ENCODE measurements around the gene CAMTA1.

Gene CAMTA1

DNA sequence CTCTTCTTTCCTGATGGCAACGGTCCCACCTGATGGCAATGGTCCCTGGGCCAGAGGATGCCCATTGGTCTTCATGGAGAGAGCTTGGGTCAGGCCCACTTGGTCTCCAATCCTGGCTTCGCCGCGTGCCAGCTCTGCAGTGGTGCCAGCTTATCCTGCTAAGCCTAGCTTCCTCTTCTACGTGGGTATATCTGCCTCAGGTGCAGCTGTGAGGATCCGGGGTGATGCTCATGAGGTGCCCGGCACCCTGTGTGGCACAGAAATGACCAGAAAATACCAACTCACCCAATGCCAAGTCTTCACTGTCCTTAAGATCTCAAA, 437.4 kb downstream of the CAMTA1 start:
- no peak for TF ChIP-seq Cebpa-rat (IDR thresholded peaks at IDR 0.05)
- Histone ChIP-seq H4K20me1 (no peaks in the 10 kb centered on the region), H3K9ac (no peak overlapping the region), H3K36me3 (no peaks in the 10 kb centered on the region), H3K4me2 (peak overlapping the region in 1 of 11 experiments; percentile 16; a peak in 1 of 22 replicates), H3K4me3 (no peak overlapping the region), H3K9me3 (replicated peaks in 1 of 11) (no peaks in the 10 kb centered on the region), H3K4me1 (peaks cover 0 to 48% (median 31%) of the 10 kb centered on the region in 10 experiments; a peak in 16 of 20 replicates), H3K27ac (no peak overlapping the region), H3K27me3 (peaks cover 0 to 10% (median 0%) of the 10 kb centered on the region in 11 experiments; a peak in 3 of 22 replicates)

DNA sequence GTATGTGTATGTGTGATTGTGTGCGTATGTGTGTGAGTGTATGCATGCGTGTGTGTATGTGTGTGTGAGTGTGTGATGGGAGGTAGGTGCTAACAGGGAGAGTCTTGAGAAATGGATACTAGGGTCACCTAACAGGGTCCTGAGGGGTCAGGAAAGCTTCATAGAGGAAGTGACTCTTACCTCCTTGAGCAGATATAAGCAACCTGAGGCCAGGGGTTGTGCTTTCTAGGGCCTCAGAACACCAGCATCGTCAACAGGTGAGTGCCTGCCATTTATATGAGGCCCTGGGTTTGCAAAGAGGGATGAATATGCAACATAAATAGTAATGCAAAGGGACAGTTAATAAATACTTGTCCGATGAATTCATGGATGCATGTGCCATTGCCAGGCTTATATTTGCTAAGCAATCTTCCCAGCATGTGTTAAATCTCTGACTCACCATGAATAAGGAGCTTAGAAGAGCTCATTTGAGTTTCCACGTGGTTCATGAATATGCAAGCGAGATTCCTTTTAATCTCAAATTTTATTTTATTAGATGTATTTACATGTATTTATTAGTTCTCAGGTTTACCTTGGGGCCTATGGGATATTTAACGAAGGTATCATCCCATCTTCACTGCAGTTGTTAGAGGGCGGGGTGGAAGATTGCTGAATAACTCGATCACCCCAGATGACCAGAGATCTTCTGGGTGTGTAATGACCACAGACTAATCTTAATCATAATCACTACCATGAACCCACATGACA, 438.3 kb downstream of the CAMTA1 start:
- Histone ChIP-seq H3K4me1 (peaks cover 0 to 57% (median 36%) of the 10 kb centered on the region in 10 experiments; a peak in 16 of 20 replicates), H3K4me3 (no peak overlapping the region), H3K4me2 (peak overlapping the region in 2 of 11 experiments; percentile 78 to 85; a peak in 2 of 22 replicates), H3K9me3 (replicated peaks in 1 of 11) (no peaks in the 10 kb centered on the region), H3K9ac (no peak overlapping the region), H3K27me3 (peaks cover 0 to 10% (median 0%) of the 10 kb centered on the region in 11 experiments; a peak in 3 of 22 replicates), H3K27ac (no peak overlapping the region), H4K20me1 (no peaks in the 10 kb centered on the region), H3K36me3 (no peaks in the 10 kb centered on the region)
- no peak for TF ChIP-seq Cebpa-rat (IDR thresholded peaks at IDR 0.05)

DNA sequence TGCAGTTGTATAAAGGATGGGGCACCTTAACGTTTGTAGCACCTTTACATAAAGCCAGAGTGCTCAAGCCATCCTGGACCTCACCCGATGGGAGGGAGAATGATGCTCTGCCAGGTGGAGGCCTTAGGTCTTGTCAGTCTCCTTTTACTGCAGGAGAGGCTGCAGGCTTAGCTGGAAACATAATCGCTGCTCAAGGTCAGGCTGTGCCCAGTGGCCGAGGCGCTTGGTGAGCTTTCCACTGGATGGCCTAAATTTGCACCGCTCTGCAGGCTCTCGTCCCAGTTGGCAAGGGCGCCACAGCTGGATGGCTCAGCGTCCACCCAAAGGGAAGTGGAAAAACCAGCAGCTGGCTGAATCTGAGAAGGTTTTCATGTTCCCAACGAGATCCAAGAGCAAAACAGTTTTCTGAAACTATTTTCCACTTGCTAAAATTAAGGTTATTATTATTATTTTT, 438.9 kb downstream of the CAMTA1 start:
- Histone ChIP-seq H3K4me3 (no peak overlapping the region), H4K20me1 (no peaks in the 10 kb centered on the region; a peak in 1 of 22 replicates), H3K4me2 (peak overlapping the region in 5 of 11 experiments; percentile 61 to 85 (median 78); a peak in 11 of 22 replicates), H3K9ac (no peak overlapping the region), H3K27ac (no peak overlapping the region), H3K4me1 (peaks cover 0 to 63% (median 42%) of the 10 kb centered on the region in 10 experiments; a peak in 16 of 20 replicates), H3K9me3 (replicated peaks in 1 of 11) (no peaks in the 10 kb centered on the region), H3K27me3 (peaks cover 0 to 10% (median 0%) of the 10 kb centered on the region in 11 experiments; a peak in 3 of 22 replicates), H3K36me3 (no peaks in the 10 kb centered on the region)
- TF ChIP-seq Cebpa-rat (IDR thresholded peaks at IDR 0.05) = no peak

DNA sequence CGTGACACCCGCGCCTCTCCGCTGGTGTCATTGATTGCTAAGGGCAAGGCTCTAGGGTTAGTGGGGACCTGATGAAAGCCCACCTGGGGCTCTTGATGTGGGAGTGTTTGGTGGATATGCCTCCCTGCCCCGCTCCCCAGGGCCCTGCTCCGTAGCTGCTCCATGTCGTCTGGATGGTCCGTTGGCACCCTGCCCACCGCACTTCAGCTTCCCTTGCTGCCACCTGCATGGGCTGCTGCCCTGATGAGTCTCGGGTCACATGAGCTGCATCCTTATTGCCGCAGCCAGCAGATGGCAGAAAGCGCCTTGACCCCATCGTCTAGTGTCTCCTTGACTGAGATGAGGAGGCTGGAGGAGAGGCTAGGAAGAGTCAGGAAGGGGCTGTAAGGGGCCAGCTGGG, 439.4 kb downstream of the CAMTA1 start:
- peaks cover 0 to 10% (median 0%) of the 10 kb centered on the region in 11 experiments; a peak in 3 of 22 replicates for H3K27me3 ChIP-seq
- H3K9ac ChIP-seq = no peak overlapping the region
- H3K4me3 ChIP-seq = no peak overlapping the region
- H3K36me3 ChIP-seq = no peaks in the 10 kb centered on the region
- H3K4me1 ChIP-seq = peaks cover 0 to 66% (median 43%) of the 10 kb centered on the region in 10 experiments; a peak in 16 of 20 replicates
- no peaks in the 10 kb centered on the region; a peak in 1 of 22 replicates for H4K20me1 ChIP-seq
- H3K4me2 ChIP-seq = peak overlapping the region in 8 of 11 experiments; percentile 37 to 85 (median 68); a peak in 13 of 22 replicates
- H3K27ac ChIP-seq = no peak overlapping the region
- TF ChIP-seq Cebpa-rat (IDR thresholded peaks at IDR 0.05) = no peak
- no peaks in the 10 kb centered on the region for H3K9me3 ChIP-seq (replicated peaks in 1 of 11)

DNA sequence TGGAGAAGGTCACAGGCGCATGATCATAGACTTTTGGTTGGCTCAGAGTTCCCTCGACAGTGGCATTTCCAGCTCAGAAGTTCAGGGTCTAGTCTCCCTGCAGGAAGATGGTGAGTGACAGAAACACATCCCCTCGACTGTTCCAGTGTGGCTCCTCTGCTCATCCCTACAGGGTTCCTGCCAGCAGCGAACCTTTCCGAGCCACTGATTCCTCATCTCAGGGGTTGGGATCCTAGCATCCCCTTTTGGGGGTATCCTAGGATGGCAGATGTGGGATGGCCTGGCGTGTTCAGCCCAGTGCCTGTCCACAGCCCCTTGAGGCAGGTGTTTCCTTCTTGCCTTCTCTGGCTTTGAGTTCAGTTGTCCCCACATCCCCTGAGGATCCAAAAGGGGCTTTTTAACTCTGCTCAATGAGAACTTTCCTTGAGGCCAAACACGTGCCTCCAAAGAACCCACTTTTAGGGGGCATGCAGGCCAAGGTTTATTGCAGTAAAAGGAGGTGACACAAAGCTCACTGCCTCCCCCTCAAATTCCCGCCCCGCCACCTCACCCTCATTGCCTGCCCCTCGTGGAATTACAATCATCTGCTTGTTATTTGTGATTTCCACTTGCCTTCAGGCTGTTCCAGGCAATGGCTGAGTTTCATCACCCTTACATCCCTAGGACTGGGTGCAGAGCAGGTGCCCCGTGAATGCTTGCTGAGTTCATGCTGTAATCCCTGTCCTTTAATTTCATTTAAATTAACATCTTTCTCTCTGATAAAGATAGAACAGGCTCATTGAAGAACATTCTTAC, 440.7 kb downstream of the CAMTA1 start:
- peak overlapping the region in 9 of 11 experiments; percentile 30 to 85 (median 67); a peak in 18 of 22 replicates for H3K4me2 ChIP-seq
- no peaks in the 10 kb centered on the region for H3K36me3 ChIP-seq
- peaks cover 0 to 78% (median 54%) of the 10 kb centered on the region in 10 experiments; a peak in 16 of 20 replicates for H3K4me1 ChIP-seq
- H3K27ac ChIP-seq = 0 out of 22 replicates have a peak overlapping the region, but pooled peaks of 1 of the 11 experiments have one; percentile 16
- no peak for TF ChIP-seq Cebpa-rat (IDR thresholded peaks at IDR 0.05)
- peaks cover 0 to 10% (median 0%) of the 10 kb centered on the region in 11 experiments; a peak in 3 of 22 replicates for H3K27me3 ChIP-seq
- H3K9ac ChIP-seq = peak overlapping the region in 1 of 11 experiments; percentile 10; a peak in 1 of 22 replicates
- H4K20me1 ChIP-seq = no peaks in the 10 kb centered on the region; a peak in 1 of 22 replicates
- H3K9me3 ChIP-seq (replicated peaks in 1 of 11) = no peaks in the 10 kb centered on the region
- H3K4me3 ChIP-seq = no peak overlapping the region

DNA sequence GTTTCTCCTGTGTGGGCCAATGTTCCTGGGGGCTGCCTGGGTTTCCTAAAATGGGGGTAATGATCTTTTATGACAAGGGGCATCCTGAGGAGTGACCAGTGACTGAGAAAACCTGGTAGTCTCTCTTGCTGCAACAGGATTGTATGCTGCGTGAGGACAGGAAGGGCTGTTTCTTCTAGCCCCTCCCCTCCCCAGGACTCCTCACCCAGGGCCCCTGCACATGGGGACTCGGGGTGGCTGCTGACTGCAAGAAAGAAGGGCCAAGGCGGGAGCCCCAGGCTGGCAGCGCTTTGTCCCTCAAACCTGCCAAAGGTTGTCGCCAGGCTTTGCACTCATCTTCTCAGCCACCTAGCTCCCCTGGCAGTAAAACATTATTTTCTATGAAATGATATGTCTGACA, 442.4 kb downstream of the CAMTA1 start:
- Histone ChIP-seq H3K27me3 (peaks cover 0 to 10% (median 0%) of the 10 kb centered on the region in 11 experiments; a peak in 3 of 22 replicates), H3K4me1 (peaks cover 0 to 82% (median 60%) of the 10 kb centered on the region in 10 experiments; a peak in 16 of 20 replicates), H3K9me3 (replicated peaks in 1 of 11) (no peaks in the 10 kb centered on the region), H3K9ac (no peak overlapping the region), H3K4me3 (no peak overlapping the region), H3K27ac (no peak overlapping the region), H4K20me1 (no peaks in the 10 kb centered on the region; a peak in 1 of 22 replicates), H3K36me3 (no peaks in the 10 kb centered on the region), H3K4me2 (peak overlapping the region in 3 of 11 experiments; percentile 59 to 78 (median 61); a peak in 6 of 22 replicates)
- TF ChIP-seq Cebpa-rat (IDR thresholded peaks at IDR 0.05) = no peak

DNA sequence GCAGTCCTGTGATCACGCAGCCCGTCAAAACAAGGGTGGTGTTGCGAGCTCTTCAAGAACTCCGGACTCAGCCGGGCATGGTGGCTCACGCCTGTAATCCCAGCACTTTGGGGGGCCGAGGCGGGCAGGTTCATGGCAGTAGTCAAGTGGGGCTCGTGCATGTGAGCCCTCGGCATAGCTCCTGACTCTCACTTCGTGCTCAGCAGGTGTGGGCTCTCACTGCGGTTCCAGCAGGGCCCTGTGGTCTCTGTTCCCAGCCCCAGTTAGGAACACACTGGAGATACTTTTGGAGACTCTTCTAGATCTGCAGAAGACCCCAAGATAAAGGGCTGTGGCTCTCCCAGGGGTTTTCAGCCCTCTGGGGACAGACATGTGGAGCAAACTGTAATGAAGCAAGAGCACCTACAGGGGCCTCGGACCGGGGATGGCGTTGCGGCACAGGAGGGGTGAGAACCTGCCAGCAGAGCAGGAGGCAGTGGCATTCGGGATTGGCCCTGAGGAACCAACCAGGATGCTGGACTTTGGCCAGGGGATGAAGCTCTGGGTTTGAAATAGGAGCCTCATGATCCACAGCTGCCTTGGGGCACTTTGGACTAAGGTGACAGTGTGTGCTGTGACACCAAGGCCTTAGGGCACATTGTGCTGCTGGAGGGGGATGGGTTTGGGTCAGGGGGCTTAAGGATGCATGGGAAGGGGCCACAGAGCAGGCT, 443.2 kb downstream of the CAMTA1 start:
- Histone ChIP-seq H3K9ac (peak overlapping the region in 1 of 11 experiments; percentile 14; a peak in 1 of 22 replicates), H3K27me3 (peaks cover 0 to 10% (median 0%) of the 10 kb centered on the region in 11 experiments; a peak in 3 of 22 replicates)

DNA sequence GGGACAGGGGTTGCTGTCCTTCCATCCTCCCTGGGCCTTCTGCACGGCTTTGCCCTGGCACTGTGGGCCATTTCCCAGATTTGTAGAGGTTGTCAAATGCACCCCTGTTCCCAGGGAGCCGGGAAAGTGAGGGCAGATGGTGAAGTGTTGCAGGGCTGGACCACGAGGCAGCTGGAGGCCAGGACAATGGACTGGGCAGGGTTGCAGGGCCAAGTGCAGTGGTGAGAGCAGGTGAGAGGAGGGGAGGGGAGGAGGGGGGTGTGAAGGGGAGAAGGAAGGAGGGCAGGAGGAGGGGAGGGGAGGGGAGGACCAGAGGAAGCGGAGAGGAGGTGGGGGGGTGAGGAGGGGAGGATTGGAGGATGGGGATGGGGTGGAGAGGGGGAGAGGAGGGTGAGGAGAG, 443.9 kb downstream of the CAMTA1 start:
- H3K4me3 ChIP-seq = no peak overlapping the region
- no peak overlapping the region for H3K9ac ChIP-seq
- TF ChIP-seq Cebpa-rat (IDR thresholded peaks at IDR 0.05) = no peak
- peak overlapping the region in 7 of 11 experiments; percentile 7 to 78 (median 50); a peak in 10 of 22 replicates for H3K4me2 ChIP-seq
- no peaks in the 10 kb centered on the region for H3K36me3 ChIP-seq
- no peaks in the 10 kb centered on the region for H3K9me3 ChIP-seq (replicated peaks in 1 of 11)
- H3K27me3 ChIP-seq = peaks cover 0 to 10% (median 0%) of the 10 kb centered on the region in 11 experiments; a peak in 3 of 22 replicates
- H3K27ac ChIP-seq = no peak overlapping the region
- peaks cover 0 to 77% (median 58%) of the 10 kb centered on the region in 10 experiments; a peak in 16 of 20 replicates for H3K4me1 ChIP-seq
- no peaks in the 10 kb centered on the region; a peak in 1 of 22 replicates for H4K20me1 ChIP-seq

More for the DNA sequence above, 443.2 kb downstream of the CAMTA1 start:
- Histone ChIP-seq H3K36me3 (no peaks in the 10 kb centered on the region), H3K4me3 (no peak overlapping the region), H3K4me1 (peaks cover 0 to 81% (median 60%) of the 10 kb centered on the region in 10 experiments; a peak in 16 of 20 replicates), H3K9me3 (replicated peaks in 1 of 11) (no peaks in the 10 kb centered on the region), H4K20me1 (no peaks in the 10 kb centered on the region; a peak in 1 of 22 replicates), H3K4me2 (peak overlapping the region in 7 of 11 experiments; percentile 7 to 78 (median 50); a peak in 12 of 22 replicates), H3K27ac (no peak overlapping the region)
- no peak for TF ChIP-seq Cebpa-rat (IDR thresholded peaks at IDR 0.05)

Measured in BLaER1 treated with 17β-estradiol and CSF1 and Interleukin-3, amounts not matched to agents 10 nM and 100 nM (cell line).